Activated CD4-positive, alpha-beta memory T cell treated with anti-CD3 and anti-CD28 coated beads, Interleukin-2, amount 10 ng/mL, durations not matched to agents 7 days and 5 days (primary cell): ENCODE results near the gene SLC6A18. TPM values are rescaled to one million over a fixed set of nuclear protein-coding genes. Genes with fewer than 3 reads are reported as not detected.

Source experiments
- CTCF ChIA-PET: fragments of 350-600 bp; sonication (Branson Sonifier 250); formaldehyde crosslinking; loops from one replicate; lab custom pipeline; 2021; ENCODE audit warnings: antibody characterized with exemption, inconsistent platforms; lab: Charles Lee
- POLR2A ChIA-PET: fragments of 350-600 bp; sonication (Branson Sonifier 250); formaldehyde crosslinking; loops from one replicate; lab custom pipeline; 2021; ENCODE audit warnings: antibody characterized with exemption; lab: Charles Lee
- DNase-seq: peaks from one replicate; pipeline ENCODE4 v3.0.0-alpha.2; 2020
- H3K27ac Mint-ChIP-seq: one replicate; pipeline ENCODE4 v1.8.0; 2021; ENCODE audit warnings: mild to moderate bottlenecking, mixed read lengths
- H3K27me3 Mint-ChIP-seq: one replicate; pipeline ENCODE4 v1.8.0; 2021; ENCODE audit warnings: mixed read lengths
- H3K36me3 Mint-ChIP-seq: one replicate; pipeline ENCODE4 v1.8.0; 2021; ENCODE audit warnings: low read depth, mixed read lengths
- H3K4me1 Mint-ChIP-seq: one replicate; pipeline ENCODE4 v1.8.0; 2021; ENCODE audit warnings: mixed read lengths
- H3K4me3 Mint-ChIP-seq: one replicate; pipeline ENCODE4 v1.8.0; 2021; ENCODE audit warnings: mild to moderate bottlenecking, mixed read lengths
- H3K9me3 Mint-ChIP-seq: one replicate; pipeline ENCODE4 v1.8.0; 2021; ENCODE audit warnings: mixed read lengths
- total RNA-seq, 2 experiments: library from RNA; stranded (reverse); gene quantifications; one replicate each; pipeline ENCODE4 v1.2.3, GENCODE V29; 2021

The SLC6A18 gene
- total RNA-seq, 2 experiments from 2014 or later: not detected

DNA sequence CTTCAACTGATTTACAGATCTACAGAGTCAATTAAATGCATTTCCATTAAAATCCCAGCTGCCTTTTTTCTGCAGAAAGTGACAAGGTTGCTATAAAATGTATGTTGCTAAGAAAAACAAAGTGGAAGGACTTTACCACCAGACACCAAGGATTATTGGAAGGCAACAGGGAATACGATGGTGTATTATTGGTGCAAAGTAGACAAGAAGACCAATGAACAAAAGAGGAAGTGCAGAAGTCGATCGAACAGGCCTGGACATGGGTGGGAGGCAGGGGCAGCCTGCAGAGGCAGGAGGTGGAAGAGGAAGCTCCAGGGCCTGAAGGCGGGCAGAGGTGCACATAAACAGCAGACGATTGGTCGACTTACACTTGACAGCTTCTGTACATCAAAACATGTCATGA, 34.3 kb upstream of the SLC6A18 start:
- Mint-ChIP-seq H3K9me3 (no peaks in the 10 kb centered on the region), H3K4me1 (no peaks in the 10 kb centered on the region), H3K27me3 (peaks cover 2% of the 10 kb centered on the region), H3K4me3 (no peak overlapping the region), H3K27ac (no peak overlapping the region), H3K36me3 (no peaks in the 10 kb centered on the region)
- ChIA-PET POLR2A (no interaction called here), CTCF (no interaction called here)
- no peak for DNase-seq

DNA sequence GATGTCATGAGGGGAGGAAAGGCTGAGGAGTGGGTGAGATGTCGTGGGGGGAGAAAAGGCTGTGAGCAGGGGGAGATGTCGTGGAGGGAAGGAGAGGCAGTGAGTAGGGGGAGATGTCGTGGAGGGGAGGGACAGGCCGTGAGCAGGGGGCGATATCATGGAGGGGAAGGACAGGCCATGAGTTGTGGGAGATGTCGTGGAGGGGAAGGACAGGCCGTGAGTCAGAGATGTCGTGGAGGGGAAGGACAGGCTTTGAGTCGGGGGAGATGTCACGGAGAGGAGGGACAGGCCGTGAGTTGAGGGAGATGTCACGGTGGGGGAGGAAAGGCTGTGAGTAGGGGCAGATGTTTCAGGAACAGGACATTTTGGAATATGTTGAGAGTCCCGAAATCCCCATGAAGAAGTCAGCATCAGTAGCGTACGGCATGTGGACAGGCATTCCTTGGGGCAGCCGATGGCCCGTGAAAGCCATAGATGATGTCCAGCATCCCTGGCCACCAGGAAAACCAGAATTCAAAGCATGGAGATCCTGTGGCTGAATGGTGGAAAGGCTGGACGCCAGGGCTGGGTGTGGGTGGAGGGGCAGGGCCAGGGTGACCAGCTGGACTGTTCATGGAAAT, 32.1 kb upstream of the SLC6A18 start:
- Mint-ChIP-seq H3K27ac (no peak overlapping the region), H3K9me3 (no peaks in the 10 kb centered on the region), H3K36me3 (no peaks in the 10 kb centered on the region), H3K27me3 (peaks cover 2% of the 10 kb centered on the region), H3K4me3 (no peak overlapping the region), H3K4me1 (no peaks in the 10 kb centered on the region)
- ChIA-PET CTCF (no interaction called here), POLR2A (no interaction called here)
- no peak for DNase-seq

DNA sequence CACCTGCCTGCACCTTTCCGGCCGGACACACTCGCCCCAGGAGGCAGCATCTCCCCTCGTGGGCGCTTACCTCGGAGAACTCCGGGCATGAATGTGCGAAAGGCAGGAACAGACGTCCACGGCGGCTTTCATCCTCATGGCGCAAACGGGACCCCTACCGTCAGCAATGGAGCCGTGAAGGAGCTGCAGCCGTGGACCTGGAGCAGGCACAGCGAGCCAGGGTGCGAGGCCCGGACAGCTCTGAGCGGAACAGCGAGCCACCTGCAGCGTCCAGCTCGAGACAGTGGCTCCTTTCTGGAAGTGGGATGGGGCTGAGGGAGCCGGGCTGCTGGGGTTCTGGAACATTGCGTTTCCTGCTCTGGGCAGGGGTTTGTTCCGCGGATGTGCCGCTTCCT, 31.6 kb upstream of the SLC6A18 start:
- no peak overlapping the region for H3K27ac Mint-ChIP-seq
- H3K9me3 Mint-ChIP-seq: no peaks in the 10 kb centered on the region
- no peak overlapping the region for H3K4me3 Mint-ChIP-seq
- H3K36me3 Mint-ChIP-seq: no peaks in the 10 kb centered on the region
- ChIA-PET CTCF (no interaction called here), POLR2A (no interaction called here)
- no peaks in the 10 kb centered on the region for H3K4me1 Mint-ChIP-seq
- no peak for DNase-seq
- peaks cover 2% of the 10 kb centered on the region for H3K27me3 Mint-ChIP-seq

DNA sequence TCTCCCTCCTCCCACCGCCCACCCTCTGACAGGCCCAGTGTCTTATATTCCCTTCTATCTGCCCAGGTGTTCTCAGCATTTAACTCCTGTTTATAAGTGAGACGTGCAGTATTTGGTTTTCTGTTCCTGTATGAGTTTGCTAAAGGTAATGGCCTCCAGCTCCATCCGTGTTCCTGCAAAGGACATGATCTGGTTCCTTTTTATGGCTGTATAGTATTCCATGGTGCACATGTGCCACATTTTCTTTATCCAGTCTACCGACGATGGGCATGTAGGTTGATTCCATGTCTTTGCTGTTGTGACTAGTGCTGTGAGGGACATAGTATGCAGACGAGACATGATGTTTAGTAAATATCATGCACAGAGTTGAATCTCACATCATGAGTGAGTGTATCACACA, 30.8 kb upstream of the SLC6A18 start:
- H3K9me3 Mint-ChIP-seq: no peaks in the 10 kb centered on the region
- ChIA-PET CTCF (no interaction called here), POLR2A (no interaction called here)
- no peak for DNase-seq
- no peaks in the 10 kb centered on the region for H3K4me1 Mint-ChIP-seq
- no peaks in the 10 kb centered on the region for H3K36me3 Mint-ChIP-seq
- H3K27me3 Mint-ChIP-seq: peaks cover 2% of the 10 kb centered on the region
- H3K4me3 Mint-ChIP-seq: no peak overlapping the region
- no peak overlapping the region for H3K27ac Mint-ChIP-seq

DNA sequence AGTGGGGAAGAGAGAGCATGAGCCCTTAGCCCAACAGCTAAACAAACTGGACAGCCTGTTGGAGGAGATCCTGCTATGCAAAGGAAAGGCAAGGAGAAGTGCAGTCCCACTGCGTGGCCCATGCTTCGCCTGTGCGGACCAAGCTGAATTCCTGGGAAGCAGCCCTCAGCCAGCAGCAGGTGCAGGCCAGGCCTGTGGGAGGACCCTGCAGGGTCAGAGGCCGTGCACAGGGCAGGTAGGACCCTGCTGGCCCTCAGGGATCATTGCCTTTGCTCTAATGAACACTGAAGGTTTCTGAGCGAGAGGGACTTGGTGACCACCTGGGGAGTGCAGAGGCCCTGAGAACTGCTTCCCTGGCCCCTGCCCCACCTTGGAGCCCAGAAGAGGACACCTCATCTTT, 29.7 kb upstream of the SLC6A18 start:
- no peaks in the 10 kb centered on the region for H3K9me3 Mint-ChIP-seq
- H3K27me3 Mint-ChIP-seq: peaks cover 2% of the 10 kb centered on the region
- CTCF ChIA-PET: no interaction called here
- no peaks in the 10 kb centered on the region for H3K36me3 Mint-ChIP-seq
- no peak for DNase-seq
- no peak overlapping the region for H3K27ac Mint-ChIP-seq
- POLR2A ChIA-PET: no interaction called here
- no peaks in the 10 kb centered on the region for H3K4me1 Mint-ChIP-seq
- H3K4me3 Mint-ChIP-seq: no peak overlapping the region

DNA sequence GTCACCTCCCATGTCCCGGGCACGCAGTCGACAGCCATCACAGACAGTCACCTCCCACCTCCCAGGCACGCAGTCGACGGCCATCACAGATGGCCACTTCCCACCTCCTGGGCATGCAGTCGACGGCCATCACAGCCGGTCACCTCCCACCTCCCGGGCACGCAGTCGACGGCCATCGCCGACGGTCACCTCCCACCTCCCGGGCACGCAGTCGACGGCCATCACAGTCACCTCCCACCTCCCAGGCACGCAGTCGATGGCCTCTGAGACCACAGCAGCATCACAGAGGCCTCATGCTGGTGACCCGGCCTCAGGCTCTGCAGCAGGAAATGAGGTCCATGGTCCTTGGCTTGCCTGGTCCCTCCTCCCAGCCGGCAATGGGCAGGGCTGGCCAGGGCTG, 29.3 kb upstream of the SLC6A18 start:
- Mint-ChIP-seq H3K4me1 (no peaks in the 10 kb centered on the region), H3K9me3 (no peaks in the 10 kb centered on the region), H3K27ac (no peak overlapping the region), H3K36me3 (no peaks in the 10 kb centered on the region), H3K4me3 (no peak overlapping the region), H3K27me3 (no peaks in the 10 kb centered on the region)
- DNase-seq: no peak
- ChIA-PET CTCF (no interaction called here), POLR2A (no interaction called here)

DNA sequence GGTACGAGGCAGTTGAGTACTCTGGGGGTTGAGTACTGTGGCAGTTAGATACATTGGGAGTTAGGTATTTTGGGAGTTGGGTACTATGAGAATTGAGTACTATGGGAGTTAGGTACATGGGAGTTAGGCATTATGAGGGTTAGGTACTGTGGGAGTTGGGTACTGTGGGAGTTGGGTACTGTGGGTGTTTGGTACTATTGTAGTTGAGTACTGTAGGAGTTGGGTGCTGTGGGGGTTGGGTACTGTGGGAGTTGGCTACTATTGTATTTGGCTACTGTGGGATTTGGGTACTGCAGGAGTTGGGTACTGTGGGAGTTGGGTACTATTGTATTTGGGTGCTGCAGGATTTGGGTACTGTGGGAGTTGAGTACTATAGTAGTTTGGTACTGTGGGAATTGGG, 28.6 kb upstream of the SLC6A18 start:
- Mint-ChIP-seq H3K27ac (no peak overlapping the region), H3K4me1 (no peaks in the 10 kb centered on the region), H3K27me3 (no peaks in the 10 kb centered on the region), H3K36me3 (no peaks in the 10 kb centered on the region), H3K9me3 (no peaks in the 10 kb centered on the region), H3K4me3 (no peak overlapping the region)
- ChIA-PET POLR2A (no interaction called here), CTCF (no interaction called here)
- no peak for DNase-seq

DNA sequence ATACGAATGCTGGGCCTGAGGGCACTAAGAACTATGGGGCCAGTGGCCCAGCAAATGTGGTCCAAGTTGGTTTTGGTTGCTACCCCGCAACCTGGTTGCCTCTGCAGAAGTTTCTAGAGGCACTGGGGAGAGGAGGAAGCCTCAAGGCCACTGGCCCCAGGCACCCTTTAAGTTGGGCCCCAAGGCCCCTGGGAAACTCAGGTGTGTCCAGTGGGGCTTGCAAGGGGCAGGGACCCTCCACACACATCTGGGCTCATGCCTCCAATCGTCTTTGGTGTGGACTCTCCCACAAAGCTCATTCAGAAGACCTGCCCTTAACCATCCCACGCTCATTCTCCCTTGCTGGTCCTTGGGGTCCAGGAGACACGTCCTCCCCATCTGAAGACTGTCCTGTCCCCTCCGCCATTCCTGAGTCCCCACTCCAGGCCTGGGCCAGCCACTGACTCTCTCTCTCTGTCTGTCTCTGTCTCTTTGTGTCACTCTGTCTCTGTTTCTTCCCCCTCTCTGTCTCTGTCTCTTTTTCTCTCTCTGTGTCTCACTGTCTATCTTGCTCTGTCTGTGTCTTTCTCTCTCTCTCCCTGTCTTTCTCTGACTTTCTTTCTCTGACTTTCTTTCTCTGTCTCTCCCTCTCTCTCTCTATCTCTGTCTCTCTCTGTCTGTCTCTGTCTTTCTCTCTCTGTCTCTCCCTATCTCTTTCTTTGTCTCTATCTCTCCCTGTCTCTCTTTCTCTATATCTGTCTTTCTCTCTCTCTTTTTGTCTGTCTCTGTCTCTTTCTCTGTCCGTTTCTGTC, 27.1 kb upstream of the SLC6A18 start:
- H3K27ac Mint-ChIP-seq: no peak overlapping the region
- ChIA-PET CTCF (no interaction called here), POLR2A (no interaction called here)
- no peaks in the 10 kb centered on the region for H3K9me3 Mint-ChIP-seq
- no peaks in the 10 kb centered on the region for H3K36me3 Mint-ChIP-seq
- no peaks in the 10 kb centered on the region for H3K4me1 Mint-ChIP-seq
- no peaks in the 10 kb centered on the region for H3K27me3 Mint-ChIP-seq
- no peak for DNase-seq
- no peak overlapping the region for H3K4me3 Mint-ChIP-seq

DNA sequence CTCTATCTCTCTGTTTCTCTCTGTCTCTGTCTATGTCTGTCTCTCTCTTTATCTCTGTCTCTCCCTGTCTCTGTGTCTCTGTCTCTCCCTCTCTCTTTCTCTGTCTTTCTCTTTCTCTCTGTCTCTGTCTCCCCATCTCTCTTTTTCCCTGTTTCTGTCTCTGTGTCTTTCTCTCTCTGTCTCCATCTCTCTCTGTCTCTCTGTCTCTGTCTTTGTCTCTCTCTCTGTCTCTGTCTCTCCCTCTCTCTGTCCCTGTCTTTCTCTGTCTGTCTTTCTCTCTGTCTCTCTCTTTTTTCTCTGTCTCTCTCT, 25.9 kb upstream of the SLC6A18 start:
- DNase-seq: no peak
- ChIA-PET CTCF (no interaction called here), POLR2A (no interaction called here)
- Mint-ChIP-seq H3K4me3 (no peak overlapping the region), H3K4me1 (no peaks in the 10 kb centered on the region), H3K36me3 (no peaks in the 10 kb centered on the region), H3K27ac (no peak overlapping the region), H3K27me3 (no peaks in the 10 kb centered on the region), H3K9me3 (no peaks in the 10 kb centered on the region)

DNA sequence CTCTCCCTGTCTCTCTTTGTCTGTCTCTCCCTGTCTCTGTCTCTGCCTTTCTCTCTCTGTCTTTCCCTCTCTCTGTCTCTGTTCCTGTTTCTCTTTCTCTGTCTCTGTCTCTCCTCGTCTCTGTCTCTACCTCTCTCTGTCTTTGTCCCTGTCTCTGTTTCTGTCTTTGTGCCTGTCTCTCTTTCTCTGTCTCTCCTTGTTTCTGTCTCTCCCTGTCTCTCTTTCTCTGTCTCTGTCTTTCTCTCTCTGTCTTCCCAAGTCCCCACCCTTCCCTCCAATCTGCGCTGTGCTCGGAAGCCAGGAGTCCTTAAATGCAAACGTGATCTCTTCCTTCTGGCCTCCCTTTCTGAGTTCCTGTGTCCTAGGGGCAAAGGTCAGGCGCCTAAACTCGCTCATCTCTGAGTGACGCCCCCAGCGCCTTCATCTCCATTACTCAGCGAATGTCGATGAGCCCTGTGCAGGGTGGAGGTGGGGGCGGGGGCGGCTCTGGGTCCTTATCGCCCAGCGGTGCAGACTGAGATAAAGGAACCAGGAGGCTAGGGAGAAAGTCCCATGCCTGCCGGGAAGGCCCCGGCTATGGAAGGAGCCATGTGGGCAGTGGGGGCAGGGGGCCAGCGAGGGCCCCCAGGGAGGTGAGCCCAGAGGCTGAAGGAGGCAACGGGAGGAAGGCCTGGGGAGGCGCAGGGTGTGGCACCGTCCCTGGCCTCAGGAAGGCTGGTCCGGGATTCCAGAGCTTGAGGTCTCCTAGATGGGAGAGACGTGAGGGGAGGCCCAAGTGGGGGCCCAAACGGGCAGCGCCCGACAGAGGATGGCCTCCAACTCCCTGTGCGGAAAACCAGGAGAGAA, 25.3 kb upstream of the SLC6A18 start:
- Mint-ChIP-seq H3K4me1 (no peaks in the 10 kb centered on the region), H3K9me3 (no peaks in the 10 kb centered on the region), H3K36me3 (no peaks in the 10 kb centered on the region), H3K27me3 (no peaks in the 10 kb centered on the region), H3K4me3 (no peak overlapping the region), H3K27ac (no peak overlapping the region)
- DNase-seq: no peak
- ChIA-PET CTCF (no interaction called here), POLR2A (no interaction called here)

DNA sequence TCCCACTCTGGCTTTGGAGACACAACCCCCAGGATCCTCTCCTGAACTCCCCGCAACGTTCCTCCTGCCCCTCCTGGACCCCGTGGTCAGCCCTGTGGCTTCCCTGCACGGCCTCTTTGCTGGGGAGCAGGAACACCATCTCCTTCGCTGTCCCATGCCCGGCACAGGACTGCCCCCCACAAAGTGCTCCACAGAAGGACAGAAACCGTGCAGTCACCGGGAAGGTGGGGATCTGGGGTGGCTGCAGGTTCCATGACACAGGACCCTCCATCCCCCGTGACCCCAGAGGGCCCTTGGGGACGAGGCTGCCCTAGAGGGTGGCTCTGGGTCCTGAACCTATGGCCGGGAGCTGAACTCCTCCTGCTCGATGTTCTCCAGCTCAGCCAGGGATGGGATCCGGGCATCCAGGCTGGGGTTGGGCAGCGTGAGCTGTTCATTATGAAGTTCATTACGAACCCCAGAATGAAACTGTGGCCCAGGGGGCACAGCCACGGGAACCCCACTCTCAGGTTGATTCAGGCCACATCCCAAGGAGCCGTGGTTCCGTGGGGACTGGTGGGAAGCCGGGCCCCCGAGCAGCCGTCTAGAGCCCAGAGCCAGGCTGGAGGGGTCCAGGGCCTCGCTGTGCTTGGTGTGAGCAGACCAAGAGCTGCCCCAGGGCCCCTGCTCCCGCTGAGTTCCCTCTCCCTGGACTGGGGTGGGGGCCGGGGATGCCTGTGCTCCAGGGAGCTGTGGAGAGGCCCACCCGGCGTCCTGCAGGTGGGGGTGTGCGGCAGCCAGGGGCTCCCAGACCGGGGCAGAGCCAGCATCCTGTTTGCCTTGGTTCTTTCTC, 24.5 kb upstream of the SLC6A18 start:
- Mint-ChIP-seq H3K4me3 (no peak overlapping the region), H3K36me3 (no peaks in the 10 kb centered on the region), H3K4me1 (no peaks in the 10 kb centered on the region), H3K27me3 (no peaks in the 10 kb centered on the region), H3K9me3 (no peaks in the 10 kb centered on the region), H3K27ac (no peak overlapping the region)
- ChIA-PET POLR2A (no interaction called here), CTCF (no interaction called here)
- DNase-seq: no peak

DNA sequence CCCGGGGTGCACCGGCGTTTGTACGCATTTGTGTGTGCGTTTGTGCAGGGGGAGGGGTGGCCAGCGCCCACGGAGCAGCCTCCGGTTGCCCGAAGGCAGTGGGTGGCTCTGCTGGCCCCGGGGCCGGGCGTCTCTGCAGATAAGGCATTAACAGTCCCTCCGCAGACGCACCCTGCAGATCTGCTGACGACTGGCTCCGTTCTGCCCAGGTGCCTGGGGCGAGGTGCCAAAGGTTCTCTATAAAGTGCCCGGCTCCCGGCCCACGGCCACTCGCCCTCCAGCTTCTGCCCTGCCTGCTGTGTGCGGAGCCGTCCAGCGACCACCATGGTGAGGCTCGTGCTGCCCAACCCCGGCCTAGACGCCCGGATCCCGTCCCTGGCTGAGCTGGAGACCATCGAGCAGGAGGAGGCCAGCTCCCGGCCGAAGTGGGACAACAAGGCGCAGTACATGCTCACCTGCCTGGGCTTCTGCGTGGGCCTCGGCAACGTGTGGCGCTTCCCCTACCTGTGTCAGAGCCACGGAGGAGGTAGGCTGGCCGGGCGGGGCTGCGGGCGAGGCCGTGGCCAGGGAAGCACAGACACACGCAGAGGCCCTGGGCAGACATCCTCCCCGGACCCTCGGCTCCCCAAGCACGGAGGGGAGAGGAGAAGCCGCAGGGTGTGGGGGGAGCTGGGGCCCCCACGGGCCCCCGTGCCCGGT, 23.7 kb upstream of the SLC6A18 start, which contains the start of gene SLC6A19:
SLC6A19 (plus strand) TSS at position 269 of the 699 bp plus-strand sequence; CDS start at position 325, 56 bp downstream.
- Mint-ChIP-seq H3K9me3 (no peaks in the 10 kb centered on the region), H3K27ac (no peak within 1 kb of the TSS)

More for the DNA sequence above, 23.7 kb upstream of the SLC6A18 start, which contains the start of gene SLC6A19:
- CTCF ChIA-PET: no interaction called here
- H3K4me3 Mint-ChIP-seq: no peak within 1 kb of the TSS
- no peak for DNase-seq
- H3K27me3 Mint-ChIP-seq: peaks cover 2% of the 10 kb centered on the region
- no peaks in the 10 kb centered on the region for H3K36me3 Mint-ChIP-seq
- no peaks in the 10 kb centered on the region for H3K4me1 Mint-ChIP-seq
- POLR2A ChIA-PET: no interaction called here
